HG02885 (cell line): ENCODE measurements around the gene KREMEN1.

Source experiments
- ATAC-seq: cut with Tn5 transposase; IDR thresholded peaks from one replicate; pipeline ENCODE4 v1.9.1; 2021; ENCODE audit warnings: mild to moderate bottlenecking; ENCODE audit not compliant: unreplicated experiment, poor library complexity

KREMEN1 gene

GRCh38 chr22:29048822-29049654 is 23.8 kb upstream of the KREMEN1 start:
- no peak for ATAC-seq

GRCh38 chr22:29049655-29050263 is 23.1 kb upstream of the KREMEN1 start:
- no peak for ATAC-seq

DNA sequence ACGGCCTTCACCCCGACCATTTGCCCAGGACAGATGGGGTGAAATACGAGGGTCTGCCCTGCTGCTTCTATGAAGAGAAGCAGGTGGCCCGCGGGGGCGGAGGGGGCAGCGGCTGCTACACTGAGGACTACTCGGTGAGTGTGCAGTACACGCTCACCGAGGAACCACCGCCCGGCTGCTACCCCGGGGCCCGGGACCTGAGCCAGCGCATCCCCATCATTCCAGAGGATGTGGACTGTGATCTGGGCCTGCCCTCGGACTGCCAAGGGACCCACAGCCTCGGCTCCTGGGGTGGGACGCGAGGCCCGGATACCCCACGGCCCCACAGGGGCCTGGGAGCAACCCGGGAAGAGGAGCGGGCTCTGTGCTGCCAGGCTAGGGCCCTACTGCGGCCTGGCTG is 22.4 kb upstream of the KREMEN1 start:
- no peak for ATAC-seq

DNA sequence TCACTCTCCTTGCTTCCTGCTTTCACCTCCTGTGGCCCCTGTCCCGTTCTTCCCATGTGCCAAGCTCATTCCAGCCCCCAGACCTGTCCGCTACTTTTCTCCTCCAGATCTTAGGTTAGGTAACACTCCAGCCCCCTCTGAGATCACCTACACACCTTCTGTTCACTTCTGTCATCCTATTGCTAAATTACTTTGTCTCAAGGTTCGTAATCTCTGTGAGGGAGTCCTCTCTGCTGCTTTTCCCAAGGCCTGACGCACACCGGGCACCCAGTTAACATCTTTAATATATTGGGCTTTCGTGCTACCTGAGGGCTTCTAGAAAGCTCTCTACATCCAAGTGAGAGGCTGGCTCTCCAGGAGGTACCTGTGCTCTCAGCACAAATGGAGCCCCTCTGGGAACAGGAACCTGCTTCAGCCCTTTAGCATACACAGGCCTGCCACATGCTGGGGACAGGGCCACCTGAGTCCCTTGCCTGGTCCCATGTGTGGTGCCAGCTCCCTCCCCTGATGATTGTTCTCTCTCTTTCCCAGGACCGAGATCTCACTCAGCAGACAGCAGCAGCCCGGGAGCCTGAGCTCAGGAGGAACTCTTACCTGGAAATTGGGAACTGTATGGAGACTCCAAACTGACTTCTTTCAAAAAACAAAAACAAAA is 19.7 kb upstream of the KREMEN1 start:
- no peak for ATAC-seq

- no peak for ATAC-seq
Measured at GRCh38 chr22:29054251-29054767, 18.5 kb upstream of the KREMEN1 start.

DNA sequence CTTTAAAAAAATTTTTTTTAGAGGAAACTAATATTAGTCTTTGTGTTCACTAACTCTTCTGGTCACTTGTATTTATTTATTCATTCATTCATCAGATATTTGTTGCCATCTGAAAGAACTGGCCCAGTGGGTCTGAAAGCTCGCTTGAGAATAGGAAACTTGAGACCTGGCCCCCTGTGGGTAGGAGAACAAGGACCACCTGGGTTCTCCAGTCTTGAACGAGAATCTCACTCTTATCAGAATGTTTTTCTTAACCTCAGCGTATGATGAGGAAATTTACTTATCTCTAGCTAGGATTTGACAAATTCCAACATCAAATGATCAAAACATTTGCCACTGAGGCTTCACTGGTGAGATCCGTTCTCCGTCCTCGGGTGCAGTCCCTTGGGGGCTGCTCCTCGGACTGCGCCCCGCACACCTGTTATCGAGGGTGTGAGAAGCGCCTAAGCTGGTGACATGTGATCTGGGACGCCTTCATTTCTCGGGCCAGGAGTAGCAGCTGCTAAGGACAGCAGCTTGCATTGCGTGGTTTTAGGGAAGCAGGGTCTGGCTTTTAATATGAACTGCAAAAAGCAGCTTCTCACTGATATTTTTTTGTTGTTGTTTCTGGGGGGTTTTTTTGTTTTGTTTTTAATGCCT is 17.5 kb upstream of the KREMEN1 start:
- no peak for ATAC-seq

- ATAC-seq, result no peak
Measured at GRCh38 chr22:29056472-29056871, 16.4 kb upstream of the KREMEN1 start.

DNA sequence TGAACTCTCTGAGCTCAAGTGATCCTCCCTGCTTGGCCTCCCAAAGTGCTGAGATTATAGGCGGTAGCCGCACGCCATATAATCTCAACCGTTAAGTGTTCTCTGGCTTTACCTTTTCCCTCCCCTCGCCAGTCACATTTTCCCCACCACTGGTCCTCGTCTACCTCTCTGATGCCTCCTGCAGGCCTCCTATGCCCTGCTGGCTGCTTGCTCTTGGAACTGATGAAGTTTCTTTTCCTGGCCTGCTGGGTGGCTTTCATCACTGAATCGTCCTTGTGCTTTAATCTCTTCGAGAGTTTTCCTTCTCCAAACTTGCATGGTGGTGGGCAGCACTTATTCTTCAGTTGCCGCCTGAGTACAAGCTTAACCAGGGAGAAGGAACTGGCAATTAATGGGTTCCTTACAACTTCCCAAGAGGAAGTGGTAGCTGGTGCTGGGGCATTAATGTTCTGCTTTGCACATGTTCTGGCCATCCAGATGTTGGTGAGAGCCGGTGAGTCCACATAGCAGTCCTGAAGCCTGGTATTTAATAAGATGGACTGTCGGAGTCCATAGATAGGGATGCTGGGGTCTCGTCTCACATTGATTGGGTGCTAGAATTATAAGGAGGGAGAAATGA is 12.5 kb upstream of the KREMEN1 start:
- ATAC-seq, result no peak

DNA sequence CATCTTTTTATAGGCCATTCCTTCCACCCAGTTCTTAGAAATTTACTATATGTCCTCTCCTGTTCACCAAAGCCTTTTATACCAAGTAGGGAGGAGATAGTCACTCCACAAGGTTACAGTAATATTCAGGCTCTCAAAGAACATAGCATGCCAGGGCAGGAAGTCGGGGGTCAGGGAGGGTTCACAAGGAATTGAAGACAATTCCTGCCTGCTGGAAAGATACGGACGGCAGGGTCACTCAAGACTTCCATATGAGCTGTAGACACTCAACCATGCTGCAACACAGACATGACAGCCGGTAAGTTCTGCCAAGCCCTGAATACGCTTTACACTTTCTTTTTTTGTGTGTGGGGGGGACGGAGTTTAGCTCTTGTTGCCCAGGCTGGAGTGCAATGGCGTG is 11.9 kb upstream of the KREMEN1 start:
- ATAC-seq, result no peak

DNA sequence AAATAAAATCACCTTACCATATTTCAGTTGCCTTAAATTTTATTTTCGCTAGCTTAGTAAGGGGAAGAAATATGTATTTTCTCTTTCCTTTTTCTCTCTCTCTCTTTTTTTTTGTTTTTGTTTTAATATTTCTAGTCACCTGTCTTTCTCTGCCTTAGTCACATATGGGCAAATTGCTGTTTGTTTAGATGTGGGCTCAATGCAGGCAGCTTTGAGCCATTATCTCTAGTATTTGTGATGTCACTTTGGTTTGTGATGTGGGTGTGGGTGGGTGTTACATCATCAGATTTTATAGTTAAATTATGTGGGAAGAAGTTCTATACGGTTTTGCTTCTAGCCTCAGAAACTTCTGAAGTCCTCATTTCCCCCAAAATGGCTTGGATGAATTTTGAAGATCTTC is 11.1 kb upstream of the KREMEN1 start, which contains the start of gene C22orf31:
TSS of gene C22orf31 (minus strand) at position 59 of the 400 bp plus-strand sequence. CDS start at position 20, 39 bp downstream.
- no peak for ATAC-seq

- no peak for ATAC-seq
Measured at GRCh38 chr22:29062286-29062821, 10.5 kb upstream of the KREMEN1 start.

GRCh38 chr22:29065468-29066190 is 7.2 kb upstream of the KREMEN1 start:
- ATAC-seq, result no peak

DNA sequence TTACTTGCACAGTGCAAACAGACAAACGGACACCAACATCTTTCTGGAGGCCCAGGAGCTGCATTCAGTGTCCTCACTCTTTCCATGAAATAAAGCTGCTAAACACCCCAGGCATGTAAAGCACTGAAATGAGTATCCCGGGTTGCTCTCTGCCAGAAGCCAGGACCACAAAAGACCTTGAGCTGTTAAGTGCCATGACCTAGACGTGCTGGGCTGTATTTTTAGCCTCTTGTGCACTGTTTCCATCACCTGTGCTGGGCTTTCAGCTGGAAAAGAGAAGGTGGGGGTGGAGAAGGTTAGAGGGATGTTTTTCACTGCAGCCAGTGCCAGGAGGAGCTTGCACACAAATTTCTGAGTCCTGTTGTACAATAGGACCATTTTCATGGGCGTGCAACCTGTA is 3.4 kb upstream of the KREMEN1 start:
- no peak for ATAC-seq

- ATAC-seq, result no peak
Measured at GRCh38 chr22:29070490-29070889, 2.3 kb upstream of the KREMEN1 start.

DNA sequence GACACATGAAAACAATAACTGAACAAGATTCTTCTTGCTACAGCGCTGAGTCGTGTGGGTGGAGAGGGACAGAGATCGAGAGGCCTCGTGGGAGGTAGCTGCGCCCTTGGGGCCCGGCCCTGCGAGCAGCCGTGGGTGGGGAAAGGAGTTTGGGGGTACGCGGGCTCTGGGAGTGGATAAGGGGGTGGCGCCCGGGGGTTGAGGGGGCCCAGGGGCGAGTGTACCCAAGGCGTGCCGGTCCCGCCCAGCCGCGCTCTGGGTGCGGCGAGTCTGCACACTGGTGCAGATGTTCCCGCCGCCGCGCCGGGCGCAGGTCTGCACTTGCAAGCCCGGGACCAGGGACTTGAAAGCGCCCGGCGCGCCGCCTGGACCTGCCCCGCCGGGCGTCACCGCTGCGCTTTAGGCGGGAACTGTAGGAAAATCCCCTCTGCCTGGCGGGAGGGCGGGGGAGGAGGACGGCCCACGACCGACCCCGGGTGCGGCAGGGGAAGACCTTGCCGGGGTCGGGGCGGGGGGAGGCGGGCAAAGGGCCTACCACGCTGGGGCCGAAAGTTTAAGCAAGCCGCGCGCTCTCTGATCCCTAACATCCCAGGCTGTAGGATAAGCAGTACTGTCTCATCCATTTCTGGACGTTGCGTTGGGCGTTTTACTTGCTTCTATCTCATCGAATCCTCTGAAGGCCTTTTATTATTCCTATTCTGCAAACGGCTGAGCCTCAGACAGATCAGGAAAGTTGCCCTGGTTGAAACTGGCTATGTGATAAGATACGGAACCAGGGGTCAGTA is 1.4 kb upstream of the KREMEN1 start:
- ATAC-seq, result no peak

- peak; percentile 86 for ATAC-seq
Measured at GRCh38 chr22:29072193-29072978, 449 bp upstream of the KREMEN1 start.

DNA sequence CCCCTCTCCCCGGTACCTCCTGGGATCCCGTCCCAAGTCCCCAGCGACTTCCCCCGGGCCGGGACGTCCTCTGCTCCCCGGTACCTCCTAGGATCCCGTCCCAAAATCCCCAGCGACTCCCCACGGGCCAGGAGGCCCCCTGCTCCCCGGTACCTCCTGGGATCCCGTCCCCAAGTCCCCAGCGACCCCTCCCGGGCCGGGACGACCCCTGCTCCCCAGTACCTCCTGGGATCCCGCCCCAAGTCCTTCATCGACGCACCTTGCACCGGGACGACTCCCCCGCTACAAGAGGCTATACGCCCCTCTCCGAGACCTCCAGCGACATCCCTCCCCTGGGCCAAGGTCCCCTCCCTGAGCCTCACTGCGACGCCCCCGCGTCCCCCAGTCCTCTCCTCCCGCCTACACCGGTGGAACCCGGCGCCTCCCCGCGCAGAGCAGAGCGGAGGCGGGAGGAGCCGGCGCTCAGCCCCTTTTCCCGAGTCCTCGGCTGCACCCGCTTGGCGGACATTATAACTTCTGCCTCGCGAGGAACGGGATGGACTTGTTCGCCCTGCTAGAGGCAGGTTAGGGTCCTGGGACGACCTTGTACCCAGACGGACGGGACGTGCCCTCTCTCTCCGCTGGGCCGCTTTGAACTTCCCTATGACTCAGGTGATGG is 912 bp downstream of the KREMEN1 start:
- no peak for ATAC-seq
